ENCODE results near the gene ENO3.

ENO3 gene

DNA sequence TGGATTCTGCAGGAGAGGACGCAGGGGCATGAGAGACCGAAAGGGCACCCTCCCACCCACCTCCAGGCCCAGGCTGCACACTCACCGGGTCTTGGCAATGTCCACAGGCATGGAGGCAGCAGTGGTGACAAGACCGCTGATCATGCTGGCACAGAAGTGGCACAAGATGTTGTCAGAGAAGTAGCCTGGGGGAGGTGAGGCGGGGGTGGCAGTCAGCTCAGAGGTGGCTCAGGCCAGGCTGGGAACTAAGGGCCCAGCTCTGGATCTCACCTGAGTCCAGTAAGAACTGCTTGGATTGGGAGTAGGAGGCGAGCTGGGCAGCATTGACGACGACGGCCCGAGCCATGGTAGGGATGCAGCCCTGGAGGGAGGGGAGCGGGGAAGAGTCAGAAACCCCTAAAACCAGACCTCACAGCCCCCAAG, 12.8 kb upstream of the ENO3 start:
- no peak for FAIRE-seq

DNA sequence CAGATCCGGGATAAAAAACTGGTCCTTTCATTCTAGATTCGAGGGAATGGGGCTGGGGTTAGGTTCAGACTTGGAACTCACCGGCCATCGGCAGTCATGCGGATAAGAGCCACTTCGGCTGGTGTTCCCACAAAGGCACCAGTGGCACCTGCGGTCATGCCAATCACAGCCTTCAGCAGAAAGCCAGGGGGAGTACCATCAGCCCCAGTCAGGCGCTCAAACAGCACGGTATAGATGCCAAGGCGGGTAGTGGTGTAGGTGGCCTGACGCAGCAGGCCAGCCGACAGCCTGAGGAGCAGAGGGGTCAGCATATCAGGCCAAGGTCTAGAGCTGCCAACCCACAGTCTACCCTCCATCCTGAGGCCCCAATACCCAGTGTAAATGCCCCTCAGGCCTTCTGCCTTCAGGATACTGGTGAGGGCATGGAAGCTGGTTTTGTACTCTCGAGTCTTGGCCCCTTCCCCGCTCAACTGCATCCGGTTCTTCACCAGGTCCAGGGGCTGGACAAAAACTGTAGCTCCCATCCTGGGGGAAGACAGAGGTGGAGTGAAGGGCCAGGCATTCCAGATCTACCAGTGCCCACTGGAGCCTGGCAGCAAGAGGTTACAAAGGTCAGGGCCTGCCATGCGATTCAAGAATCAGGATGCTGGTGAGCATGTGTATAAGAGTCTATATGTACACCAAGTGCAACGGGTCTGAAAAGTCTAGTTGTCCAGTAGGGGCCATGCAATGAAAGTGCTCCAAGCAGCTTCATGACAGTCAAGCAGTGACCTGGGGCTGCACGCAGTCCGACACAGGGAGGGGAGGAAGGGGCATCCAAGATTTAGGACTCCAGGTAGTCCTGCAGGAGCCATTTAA, 12.0 kb upstream of the ENO3 start:
- FAIRE-seq: no peak

DNA sequence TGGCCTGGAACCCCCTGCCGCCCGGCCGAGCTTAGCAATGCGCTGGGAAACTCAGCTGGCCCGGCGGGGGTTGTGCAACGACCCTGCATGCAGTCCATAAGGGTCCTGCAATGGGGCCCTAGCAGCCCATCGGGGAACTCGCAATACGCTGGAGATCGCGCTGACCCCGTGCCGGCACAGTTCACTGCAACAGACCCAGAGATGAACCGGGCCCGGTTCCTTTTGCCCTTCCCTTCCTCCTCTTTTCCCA, 11.4 kb upstream of the ENO3 start:
- FAIRE-seq: no peak

DNA sequence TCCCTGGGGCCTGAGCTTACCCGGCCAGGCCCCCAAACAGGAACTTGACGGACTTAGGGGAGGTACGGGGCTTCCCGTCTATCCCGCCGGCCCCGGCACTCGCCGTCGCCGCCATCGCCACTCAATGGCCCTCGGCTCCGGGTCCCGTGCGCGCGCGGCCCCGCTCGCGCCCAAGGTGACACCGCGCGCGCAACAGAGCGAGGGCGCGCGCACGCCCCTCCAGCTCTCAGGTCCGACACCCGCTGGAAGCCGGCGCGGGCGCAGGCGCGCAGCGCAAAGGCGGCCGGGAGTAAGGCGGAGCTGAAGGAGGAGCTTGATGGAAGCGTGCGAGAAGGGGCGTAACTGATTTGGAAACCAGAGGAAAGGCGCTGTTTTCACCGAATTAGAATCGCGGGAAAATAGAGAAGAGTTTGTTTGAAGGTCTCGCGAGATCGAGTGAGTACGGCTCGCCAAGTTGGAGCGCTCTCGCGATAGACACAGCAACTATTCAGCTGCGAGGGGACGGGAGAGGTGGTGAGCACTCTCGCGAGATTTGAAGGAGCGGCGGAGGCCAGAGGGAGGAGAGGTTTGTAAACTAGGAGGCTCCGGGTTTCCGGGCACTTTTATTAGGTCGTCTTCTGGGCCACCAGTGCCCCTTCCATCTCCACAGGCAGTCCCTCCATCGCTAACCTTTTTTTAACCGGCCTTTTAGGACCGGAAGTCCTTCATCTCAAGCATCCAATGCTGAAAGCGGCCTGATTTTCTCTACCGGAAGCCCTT, 10.9 kb upstream of the ENO3 start, which contains the start of the genes RNF167 and SLC25A11:
RNF167 (plus strand) TSS at position 473 of the 759 bp plus-strand sequence. CDS start 642 bp downstream, outside the sequence.
SLC25A11 (minus strand) TSS at position 251 of the 759 bp plus-strand sequence; CDS start at position 115, 136 bp downstream.
- peak; percentile 18 for FAIRE-seq

DNA sequence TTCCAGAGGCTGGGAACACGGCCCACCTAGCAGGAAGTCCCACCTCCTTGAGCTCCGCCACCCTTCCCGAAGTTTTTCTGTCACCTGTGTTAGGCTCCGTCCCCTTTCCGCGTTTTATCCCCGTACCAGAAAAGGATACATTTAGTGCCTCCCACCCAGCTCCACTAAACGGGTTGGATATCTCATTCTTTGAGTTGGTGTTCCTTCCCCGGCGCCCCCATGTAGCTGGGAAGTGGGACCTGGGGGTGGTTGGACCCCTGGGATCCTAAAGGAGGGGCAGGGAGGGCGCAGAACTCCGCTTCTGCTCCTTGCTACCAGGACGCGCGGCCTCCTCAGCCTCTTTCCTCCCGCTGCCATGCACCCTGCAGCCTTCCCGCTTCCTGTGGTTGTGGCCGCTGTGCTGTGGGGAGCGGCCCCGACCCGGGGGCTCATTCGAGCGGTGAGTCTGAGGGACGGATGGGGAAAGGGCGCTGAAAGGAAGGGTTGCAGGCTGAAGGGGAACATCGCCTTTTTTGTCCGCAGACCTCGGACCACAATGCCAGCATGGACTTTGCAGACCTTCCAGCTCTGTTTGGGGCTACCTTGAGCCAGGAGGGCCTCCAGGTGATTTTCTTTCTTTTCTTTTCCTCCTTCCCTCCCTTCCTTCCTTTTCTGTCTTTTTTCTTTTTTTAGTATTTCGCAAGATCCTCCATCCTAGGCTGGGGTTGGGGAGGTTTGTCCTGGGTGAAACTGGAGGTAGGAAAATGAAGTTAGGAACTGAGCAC, 10.2 kb upstream of the ENO3 start:
- FAIRE-seq: no peak

DNA sequence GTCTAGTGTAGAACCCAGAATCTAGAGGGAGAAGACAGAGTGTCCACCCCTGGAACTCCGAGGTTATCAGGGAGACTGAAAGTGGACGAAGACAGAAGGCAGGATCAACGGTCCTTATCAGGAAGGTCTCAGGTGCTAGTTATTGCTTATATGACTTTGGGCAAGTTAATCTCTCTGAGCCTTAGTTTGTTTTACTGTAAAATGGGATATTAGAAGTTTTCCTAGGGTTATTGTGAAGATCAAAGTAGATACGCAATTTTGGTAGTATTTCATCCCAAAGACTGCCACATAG, 9.7 kb upstream of the ENO3 start:
- FAIRE-seq: no peak

DNA sequence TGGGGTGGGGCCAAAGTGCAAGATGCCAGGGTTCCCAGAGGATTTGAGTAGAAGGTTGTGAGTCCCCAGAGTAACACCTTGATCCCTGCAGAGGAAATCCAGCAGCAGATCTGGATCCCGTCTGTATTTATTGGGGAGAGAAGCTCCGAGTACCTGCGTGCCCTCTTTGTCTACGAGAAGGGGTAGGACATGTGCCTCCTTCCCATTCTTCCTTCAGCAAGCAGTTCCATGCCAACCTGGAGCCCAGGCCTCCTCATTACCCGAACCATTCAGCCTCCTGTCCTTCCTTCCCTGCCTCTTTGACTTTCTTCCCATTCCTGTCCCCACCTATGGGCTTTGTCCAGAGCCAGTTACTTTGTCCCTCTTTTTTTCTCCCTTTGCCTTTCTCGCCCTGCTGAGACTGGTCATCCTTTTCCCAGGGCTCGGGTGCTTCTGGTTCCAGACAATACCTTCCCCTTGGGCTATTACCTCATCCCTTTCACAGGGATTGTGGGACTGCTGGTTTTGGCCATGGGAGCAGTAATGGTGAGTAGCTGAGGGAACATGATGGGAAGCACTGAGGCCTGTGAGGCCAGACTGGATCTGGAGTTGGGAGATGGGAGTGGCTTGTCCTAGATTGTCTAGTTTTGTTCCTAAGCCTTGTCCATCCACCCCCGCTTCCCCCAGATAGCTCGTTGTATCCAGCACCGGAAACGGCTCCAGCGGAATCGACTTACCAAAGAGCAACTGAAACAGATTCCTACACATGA, 8.0 kb upstream of the ENO3 start:
- FAIRE-seq: no peak

DNA sequence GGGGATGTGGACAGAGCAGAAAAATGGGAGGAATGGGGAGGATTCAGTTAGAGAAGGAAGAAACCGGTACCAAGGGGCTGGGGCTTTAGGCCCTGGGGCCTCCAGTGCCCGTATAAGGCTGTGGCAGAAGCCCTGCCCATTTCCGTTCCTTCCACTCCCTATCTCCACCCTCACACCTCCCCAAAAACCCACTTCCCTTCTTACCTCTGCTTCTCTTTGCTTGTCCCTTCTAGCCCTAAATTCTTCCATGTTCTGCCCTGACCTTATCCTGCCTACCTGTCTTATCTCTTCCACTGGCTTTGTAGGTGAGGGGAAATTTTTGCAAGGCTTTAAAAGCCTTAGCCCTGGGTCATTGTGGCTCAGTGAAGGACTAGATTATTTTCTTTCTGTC, 6.8 kb upstream of the ENO3 start:
- FAIRE-seq: no peak

DNA sequence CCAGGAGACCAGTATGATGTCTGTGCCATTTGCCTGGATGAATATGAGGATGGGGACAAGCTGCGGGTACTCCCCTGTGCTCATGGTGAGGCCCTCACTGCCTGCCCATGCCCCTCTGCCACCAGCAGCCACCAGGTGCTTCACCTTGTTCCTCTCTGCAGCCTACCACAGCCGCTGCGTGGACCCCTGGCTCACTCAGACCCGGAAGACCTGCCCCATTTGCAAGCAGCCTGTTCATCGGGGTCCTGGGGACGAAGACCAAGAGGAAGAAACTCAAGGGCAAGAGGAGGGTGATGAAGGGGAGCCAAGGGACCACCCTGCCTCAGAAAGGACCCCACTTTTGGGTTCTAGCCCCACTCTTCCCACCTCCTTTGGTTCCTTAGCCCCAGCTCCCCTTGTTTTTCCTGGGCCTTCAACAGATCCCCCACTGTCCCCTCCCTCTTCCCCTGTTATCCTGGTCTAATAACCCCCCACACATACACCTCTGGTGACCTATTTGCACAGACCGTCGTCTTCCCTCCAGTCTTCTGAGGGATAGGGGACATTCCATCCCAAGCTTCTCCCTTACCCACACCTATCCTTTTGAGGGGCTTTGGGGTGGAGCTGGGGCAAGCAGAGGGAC, 6.3 kb upstream of the ENO3 start:
- no peak for FAIRE-seq

DNA sequence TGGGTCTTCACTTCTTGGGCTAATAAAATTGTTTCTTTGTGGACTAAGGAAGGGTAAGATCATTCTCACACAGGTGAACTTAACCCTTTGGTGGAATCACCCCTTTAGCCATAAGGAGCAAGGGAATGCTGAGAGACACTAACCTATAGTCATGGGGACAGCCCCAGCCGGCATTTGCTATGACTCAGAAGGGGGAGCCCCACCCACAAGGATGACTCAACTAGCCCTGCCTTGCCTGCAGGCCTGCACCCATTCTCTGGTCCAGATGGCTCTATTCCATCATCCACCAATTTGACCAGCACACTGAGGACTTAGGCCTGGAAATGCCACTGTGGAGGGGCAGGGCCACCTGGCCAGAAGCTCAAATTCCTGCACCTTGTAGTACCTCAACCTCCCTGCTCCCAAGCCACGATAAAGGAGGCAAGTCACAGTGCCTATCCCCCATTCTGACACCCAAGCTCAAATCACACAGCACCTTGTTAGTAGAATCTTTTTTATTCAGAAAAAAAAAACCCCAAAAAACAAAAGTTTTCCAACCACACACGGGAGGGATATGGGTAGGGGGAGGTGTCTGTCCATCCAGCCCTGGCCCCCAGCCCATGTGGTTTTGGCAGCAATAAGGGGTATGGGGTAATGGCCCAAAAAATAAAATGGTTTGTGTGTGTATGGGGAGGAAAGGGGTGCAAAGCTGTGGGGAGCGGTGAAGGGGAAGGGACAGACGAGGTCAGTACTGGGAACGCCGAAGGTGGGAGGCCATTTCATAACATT, 5.6 kb upstream of the ENO3 start:
- no peak for FAIRE-seq

DNA sequence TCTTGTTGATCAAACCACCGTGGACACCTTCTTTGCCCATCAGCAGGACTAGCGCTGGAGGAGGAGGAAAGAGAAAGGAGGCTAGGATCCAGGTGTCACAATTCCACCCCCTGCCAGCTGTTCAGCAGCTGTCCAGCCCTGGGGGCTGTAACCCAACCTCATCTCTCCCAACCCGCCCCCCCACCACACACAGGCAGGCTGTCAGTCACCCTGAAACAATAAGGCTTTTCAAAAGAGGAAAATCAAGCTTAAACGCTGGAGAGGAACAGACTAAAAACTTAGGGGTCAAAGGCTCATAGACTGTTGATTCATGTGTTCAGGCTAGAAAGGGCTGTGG, 5.0 kb upstream of the ENO3 start:
- FAIRE-seq: no peak

DNA sequence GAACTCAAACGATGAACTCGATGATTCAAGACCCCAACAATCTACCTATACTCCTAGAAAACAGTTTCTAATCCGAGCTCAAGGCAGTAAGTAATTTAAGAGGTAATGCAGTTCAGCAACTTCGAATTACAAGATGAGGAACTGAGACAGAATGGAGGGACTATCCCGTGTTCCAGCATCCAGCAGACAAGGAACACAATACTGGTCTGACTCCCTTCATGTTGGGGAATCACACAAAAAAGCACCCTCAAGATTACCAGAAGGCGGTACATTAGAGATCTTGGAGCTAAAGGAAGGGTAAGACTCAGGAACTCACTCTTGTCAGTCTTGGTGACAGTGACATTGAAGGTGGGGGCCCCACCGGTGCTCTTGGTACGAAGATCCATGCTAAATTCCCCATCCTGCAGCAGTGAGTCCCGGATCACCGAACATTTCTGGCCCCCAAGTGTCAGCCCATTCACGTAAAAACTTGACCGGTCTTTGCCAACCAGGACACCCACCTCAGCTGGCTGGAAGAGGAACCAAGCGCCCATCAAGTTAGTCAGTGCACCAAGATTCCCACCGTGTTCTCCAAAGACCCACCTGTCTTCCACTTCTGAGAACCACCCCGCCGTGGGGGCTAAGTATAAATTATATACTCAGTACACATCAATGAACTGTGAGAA, 4.5 kb upstream of the ENO3 start:
- no peak for FAIRE-seq

DNA sequence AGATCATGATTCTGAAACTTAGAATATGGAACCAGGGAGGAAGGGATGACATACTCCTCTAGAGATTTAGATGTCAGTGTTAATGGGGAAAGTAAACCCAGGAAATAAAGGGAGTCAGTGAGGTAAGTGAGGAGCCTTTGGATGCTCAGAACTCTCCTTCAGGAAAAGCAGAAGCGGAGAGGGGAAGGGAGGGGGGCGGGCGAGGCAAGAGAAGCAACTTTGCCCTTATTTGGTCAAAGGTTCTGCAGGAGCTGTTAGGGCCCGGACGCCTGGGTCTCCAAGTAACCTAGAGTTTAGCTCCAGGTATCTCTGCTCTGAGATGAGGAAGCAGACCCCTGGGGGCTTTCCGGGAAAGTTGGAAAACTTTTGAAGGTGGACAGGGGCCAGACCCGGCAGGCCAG, 3.9 kb upstream of the ENO3 start:
- FAIRE-seq: no peak

DNA sequence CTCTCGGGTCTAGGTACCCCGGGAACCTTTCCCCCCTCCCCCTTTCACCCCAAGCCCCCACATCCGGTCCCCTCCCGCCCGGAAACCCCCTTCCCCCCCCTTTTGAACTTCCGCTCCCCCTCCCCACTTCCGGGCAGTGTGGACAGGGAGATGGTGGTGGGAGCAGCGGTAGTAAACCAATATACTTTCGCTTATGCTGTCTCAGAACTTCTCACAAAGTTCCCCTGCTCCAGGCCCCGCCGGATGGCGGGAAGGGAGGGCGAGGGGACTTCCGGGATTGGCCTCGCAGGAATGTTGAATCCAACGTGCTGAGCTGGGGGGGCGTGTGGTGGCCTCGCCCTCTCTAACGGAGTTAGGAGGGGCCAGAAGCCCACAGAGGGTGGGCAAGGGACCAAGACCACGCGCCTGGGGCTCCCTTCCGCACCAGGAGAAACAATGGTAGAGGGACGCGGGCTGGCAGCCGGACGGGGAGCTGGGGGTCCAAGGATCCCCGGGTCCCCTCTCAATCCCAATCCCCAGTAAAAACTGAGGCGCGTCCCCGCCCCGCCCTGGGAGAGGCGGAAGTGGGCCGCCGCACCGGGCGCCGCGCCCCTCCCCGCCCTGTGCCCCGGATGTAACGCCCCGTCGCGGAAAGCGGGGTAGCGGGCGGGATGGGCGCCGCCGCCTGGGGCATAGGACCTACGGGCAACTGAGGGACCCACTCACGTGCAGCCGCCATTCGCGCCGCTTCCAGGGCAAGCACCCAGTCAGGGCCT, 3.3 kb upstream of the ENO3 start:
- no peak for FAIRE-seq

DNA sequence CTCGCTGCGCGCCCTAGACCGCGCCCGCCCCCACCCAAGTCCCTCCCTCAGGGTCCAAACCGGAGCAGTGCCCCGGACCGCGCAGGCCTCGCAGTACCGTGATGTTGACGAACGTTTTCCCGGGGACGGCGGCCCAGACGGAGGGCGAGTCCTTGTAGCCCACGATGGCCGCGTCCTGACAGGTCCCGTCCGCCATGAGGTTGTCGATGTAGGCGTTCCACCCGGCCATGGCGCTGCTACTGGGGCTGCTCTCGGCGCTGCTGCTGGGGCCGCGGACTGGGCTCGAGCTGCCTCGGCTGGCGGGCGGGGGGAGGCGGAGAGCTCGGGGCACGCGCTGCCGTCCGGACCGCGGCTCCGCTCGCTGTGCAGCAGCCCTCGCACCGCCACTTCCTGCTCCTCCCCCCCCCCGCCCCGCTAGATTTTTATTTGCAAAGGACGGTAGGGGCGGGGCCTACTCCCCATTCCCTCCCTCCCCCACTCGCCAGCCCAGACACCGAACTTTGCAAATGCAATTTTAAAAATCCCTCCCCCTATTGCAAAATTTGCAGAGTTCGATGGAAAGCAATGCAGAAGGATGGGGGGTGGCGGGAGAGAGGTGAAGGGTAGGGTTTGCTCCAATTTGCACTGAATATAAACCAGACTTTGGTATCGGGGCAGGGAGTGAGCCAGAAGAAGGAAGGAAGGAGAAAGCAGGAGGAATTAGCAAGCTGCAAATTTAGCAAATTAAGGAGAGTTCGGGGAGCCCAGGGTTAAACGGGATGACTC, 2.6 kb upstream of the ENO3 start, which contains the start of gene PFN1:
PFN1 (minus strand) TSS at position 365 of the 765 bp plus-strand sequence; CDS start at position 229, 136 bp downstream.
- no peak for FAIRE-seq

DNA sequence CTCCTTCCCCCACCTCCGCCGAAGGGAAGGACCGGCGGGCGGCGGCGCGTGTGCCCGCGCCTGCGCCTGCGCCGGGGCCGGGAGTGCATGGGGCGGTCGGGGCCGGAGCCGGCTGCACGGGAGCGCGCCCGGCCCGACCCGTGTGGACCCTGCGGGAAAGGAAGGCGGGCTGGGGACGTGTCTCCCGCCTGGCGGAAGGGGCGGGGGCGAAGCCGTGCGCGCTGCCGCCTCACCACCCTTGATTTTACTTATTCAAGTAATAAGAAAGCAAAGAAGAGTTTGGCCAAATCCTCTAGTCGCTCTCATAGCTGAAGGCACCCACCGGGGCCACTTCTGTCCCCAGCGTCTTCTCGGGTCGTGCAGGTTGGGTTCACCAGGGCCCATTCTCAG, 2.0 kb upstream of the ENO3 start:
- no peak for FAIRE-seq

DNA sequence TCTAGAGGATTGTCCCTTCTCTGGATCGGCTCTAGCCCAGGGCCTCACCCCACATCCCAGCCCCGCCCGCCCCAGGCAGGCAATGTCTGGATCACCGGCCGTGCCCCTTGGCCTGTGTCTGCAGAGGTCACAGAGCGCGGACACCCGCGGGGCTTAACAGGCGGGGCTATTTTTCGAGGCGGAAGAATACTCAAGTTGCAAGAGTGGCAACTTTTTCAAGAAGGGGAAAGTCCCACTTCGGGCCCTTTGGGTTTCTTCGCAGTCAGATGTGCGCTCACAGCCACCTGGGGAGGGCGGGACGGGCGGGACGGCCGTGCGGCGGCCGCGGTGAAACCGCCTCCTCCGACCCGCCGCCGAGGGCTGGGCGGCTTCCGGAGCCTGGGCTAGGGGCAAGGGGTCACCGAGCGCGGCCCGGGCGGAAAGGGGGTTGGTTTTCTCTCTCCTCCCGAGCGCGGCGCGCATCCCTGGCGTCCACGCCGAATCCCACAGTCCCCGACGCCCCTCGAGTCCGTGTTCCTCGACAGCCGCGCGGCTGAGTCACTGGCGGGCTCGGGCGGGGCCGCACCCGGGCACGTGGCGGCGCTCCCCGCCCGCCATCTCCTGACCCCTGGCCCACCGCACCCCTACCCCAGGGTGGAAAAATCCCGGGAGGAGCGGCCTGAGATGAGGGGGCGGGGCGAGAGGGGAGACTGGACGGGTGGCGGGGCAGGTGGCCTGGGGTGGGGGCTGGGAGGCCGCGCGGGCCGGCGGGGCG, 1.4 kb upstream of the ENO3 start:
- FAIRE-seq: no peak

DNA sequence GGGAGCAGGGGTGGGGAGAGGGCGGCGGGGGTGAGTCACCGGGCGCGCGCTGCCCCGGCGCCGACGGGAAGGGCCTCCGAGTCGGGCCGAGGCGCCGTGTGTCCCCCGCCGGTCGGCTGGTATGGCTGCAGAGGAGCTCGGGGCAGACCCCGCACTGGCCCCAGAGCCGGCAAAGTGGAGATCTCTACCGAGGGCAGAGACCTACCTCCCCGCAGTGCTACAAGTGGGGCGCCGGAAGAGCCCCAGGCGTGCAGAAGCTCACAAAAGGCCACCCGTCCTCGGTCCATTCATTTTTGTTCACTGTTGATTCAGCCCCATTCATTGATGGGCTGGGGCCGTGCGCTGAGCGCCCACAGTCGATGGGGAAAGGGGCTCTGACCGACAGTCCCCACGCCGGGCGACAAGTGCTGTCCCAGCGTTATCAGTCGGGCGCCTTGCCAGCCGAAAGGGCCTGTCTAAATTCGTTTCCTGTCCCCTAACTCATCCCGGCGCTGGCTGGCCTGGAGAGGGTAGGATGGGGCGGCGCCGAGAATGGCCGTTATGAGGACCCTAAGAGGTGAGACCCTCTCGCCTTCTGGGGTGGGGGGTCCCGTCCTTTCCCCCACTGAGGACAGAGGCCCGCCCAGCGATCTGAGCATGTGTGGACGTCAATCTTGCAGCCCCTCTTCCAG, 709 bp upstream of the ENO3 start:
- no peak for FAIRE-seq
